Left colon (tissue), 2 donors: ENCODE data around the gene OMP. TPM values are rescaled to one million over a fixed set of nuclear protein-coding genes. Genes with fewer than 3 reads are reported as not detected.

ENCODE experiments used
- ATAC-seq: fragments of 200-7000 bp; cut with Tn5 transposase; one replicate; pipeline ENCODE4 v1.9.1; 2020; ENCODE audit warnings: mild to moderate bottlenecking, moderate library complexity
- DNase-seq, 2 donors: peaks; one replicate each; pipeline ENCODE4 v3.0.0-alpha.2; 2020
- intact Hi-C, 2 donors: fragments of 100-400 bp; cut with DNase I in 1 of 2; cut with micrococcal nuclease in 1 of 2; formaldehyde crosslinking; loops; one replicate each; pipeline versions ENCODE4 v1.11.2 to v1.14.0; 2022; cut with DNase I, micrococcal nuclease
- total RNA-seq, 2 donors: library from RNA; stranded (reverse); fragmentation: NEBNext Ultra II Directional; extraction: Animal tissue kit (Norgen Biotek cat#: 25700); gene quantifications; one replicate each; pipeline ENCODE4 v1.2.1, GENCODE V29; 2021
- donor health status: DM: no; HTN: no; CAD: no.
- donor health status: DM: yes; HTN: yes; CAD: no.

OMP gene
- total RNA-seq, 2 donors from 2014 or later, result 7.1 to 11.9 TPM

DNA sequence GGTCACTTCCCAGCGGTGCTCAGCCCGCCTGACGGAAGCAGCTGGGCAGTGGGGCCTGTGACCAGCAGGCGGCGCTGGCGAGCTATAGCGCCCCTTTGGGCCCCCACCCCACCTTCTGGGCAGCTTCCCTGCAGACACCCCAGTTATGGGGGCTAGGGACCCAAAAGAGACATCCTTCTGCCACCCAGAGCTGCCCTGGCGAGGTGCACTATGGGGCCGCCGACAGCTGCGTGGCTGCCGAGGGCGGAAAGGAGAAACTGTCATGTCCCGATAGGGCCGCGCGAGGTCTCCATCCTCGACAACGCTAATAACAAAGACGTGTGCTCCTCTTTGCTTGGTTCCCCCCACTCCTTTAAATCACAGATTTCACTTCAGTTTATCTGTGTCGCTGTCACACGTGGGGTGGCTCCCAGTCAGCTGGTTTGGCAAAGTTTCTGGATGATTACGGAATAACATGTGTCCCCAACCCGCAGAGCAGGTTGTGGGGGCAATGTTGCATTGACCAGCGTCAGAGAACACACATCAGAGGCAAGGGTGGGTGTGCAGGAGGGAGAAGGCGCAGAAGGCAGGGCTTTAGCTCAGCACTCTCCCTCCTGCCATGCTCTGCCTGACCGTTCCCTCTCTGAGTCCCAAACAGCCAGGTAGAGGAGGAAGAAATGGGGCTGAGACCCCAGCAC is 24.7 kb downstream of the OMP start:
- ATAC-seq (peak; percentile 68), DNase-seq (peak in 1 of 2 donors; percentile 77)
- intact Hi-C loops, result loop anchor here in 1 of 2 donors (5.0 kb wide), 2 partner anchors 60 to 420 kb away; no protein-coding TSS in a partner anchor

DNA sequence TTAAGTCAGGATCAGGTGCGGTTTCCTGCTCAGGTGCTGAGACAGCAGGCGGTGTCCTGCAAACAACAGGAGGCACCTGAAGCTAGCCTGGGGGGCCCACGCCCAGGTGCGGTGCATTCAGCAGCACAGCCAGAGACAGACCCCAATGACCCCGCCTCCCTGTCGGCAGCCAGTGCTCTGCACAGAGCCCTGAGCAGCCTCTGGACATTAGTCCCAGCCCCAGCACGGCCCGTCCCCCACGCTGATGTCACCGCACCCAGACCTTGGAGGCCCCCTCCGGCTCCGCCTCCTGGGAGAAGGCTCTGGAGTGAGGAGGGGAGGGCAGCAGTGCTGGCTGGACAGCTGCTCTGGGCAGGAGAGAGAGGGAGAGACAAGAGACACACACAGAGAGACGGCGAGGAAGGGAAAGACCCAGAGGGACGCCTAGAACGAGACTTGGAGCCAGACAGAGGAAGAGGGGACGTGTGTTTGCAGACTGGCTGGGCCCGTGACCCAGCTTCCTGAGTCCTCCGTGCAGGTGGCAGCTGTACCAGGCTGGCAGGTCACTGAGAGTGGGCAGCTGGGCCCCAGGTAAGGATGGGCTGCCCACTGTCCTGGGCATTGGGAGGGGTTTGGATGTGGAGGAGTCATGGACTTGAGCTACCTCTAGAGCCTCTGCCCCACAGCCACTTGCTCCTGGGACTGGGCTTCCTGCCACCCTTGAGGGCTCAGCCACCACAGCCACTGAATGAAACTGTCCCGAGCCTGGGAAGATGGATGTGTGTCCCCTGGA is 25.5 kb downstream of the OMP start, which contains the start of gene MYO7A:
Gene MYO7A (plus strand): TSS at position 327 of the 772 bp plus-strand sequence. CDS start 2,389 bp downstream, outside the sequence.
- DNase-seq (peak; percentile 63 to 66), ATAC-seq (peak; percentile 36)
- intact Hi-C loops, result loop anchor here in 1 of 2 donors (5.0 kb wide), 2 partner anchors 59 to 419 kb away; no protein-coding TSS in a partner anchor

DNA sequence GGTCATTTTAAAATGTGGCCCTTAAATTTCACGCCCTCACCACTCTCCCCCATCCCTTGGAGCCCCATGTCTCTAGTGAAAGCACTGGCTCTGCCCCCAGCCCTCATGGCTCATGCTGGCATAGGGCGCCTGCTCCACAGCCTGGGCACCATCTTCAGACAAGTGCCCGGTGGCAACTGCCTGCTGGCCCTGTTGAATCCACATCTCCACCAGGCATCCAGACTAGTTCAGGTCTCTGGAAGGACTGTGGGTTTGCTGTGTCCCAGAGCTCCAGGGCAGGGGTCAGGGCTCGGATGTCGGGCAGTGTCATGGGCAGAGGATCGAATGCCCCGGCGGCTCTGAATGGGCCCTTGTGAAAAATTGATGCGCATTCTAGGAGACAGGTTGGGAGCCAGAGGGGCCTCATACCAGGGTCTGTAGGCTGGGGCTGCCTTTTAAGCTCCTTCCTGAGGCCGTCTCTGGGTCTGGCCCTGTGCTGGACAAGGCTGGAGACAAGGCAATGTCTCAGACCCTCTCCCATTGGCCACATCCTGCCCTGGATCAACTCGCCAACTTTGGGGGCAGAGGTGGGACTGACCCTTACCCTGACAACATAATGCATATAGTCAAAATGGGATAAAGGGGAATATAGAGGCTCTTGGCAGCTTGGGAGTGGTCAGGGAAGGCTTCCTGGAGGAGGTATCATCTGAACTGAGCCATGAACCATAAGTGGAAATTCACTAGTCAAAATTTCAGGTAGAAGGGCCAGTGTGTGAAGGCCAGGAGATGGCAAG is 26.6 kb downstream of the OMP start:
- DNase-seq, result no peak
- ATAC-seq, result no peak
- intact Hi-C loops, result loop anchor here in 1 of 2 donors (5.0 kb wide), 2 partner anchors 58 to 418 kb away; no protein-coding TSS in a partner anchor

DNA sequence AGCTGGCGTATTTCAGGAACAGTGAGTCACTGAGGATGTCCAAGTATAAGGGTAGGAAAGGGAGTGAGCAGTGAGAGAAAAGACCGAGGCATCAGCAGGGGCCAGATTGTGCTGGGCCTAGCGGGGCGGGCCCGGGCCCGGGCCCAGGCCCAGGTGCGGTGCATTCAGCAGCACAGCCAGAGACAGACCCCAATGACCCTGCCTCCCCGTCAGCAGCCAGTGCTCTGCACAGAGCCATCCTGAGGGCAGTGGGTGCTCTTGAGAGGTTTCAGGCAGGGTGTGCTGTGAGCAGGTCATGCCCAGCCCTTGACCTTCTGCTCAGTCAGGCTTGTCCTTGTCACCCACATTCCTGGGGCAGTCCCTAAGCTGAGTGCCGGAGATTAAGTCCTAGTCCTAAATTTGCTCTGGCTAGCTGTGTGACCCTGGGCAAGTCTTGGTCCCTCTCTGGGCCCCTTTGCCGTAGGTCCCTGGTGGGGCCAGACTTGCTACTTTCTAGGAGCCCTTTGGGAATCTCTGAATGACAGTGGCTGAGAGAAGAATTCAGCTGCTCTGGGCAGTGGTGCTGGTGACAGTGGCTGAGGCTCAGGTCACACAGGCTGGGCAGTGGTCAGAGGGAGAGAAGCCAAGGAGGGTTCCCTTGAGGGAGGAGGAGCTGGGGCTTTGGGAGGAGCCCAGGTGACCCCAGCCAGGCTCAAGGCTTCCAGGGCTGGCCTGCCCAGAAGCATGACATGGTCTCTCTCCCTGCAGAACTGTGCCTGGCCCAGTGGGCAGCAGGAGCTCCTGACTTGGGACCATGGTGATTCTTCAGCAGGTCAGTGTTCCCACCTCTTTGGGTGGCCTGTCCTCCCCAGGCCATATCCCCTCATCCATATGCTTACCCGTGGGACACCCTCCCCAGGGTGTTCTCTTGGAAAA is 27.5 kb downstream of the OMP start:
- intact Hi-C loops, result loop anchor here (5.0 to 10.0 kb wide), 3 partner anchors 57 to 425 kb away; no protein-coding TSS in a partner anchor
- DNase-seq (no peak), ATAC-seq (no peak)

DNA sequence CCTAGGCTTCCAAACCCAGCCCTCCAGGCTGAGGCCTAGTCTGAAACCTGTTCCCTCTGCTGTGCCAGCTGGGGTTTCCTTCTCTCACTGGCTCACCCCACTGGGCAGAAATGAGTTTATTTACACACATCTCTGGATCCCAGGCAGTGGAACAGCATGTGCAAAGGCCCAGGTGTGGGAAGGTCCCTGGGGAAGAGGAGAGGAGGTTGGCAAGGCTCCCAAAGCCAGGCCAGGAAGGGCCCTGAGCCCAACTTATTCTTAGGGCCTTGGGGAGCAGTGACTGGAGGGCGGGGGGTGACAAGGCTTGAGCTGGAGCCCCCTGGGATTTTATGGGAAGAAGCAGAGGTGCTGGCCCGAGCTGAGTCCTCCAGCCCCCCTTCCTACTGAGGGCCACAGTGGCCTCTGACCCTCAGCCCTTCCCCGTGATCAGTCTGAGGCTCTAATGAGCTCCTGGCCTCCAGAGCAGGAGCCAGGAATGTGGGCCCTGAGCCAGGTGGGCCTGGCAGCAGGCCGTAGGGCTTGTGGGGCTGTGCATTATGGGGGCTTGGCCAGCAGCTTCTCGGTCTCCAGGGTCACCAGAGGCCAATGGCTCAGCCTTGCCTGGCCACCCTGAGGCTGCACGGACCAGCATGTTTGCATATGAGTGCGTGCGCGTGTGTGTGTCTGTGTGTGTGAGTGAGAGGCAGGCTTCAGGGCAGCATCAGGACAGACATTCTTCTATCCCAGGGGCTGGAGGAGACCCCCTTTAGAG is 28.3 kb downstream of the OMP start:
- DNase-seq (no peak), ATAC-seq (no peak)
- intact Hi-C loops, result loop anchor here in 1 of 2 donors (10.0 kb wide), 1 partner anchor 424 kb away; no protein-coding TSS in a partner anchor

DNA sequence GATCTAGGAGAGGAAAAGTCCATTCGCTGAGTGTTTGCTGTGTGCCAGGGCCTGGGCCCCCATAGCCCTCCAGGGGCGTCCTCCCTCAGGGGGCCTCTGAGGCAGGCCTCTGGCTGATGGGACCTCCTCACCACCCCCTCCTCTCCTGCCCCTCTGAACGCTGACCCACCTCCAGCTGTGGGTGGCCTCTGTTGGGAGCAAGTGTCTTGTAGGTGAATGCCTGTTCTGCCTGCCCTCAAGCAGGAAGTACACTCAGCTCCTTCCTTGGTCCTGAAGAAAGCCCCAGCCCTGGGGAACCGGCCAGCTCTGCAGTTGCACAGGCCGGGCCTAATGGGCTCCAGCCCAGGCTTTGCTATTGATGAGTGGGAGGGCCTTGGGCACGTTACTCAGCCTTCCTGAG is 28.9 kb downstream of the OMP start:
- intact Hi-C loops, result loop anchor here in 1 of 2 donors (10.0 kb wide), 1 partner anchor 423 kb away; no protein-coding TSS in a partner anchor
- ATAC-seq, result no peak

DNA sequence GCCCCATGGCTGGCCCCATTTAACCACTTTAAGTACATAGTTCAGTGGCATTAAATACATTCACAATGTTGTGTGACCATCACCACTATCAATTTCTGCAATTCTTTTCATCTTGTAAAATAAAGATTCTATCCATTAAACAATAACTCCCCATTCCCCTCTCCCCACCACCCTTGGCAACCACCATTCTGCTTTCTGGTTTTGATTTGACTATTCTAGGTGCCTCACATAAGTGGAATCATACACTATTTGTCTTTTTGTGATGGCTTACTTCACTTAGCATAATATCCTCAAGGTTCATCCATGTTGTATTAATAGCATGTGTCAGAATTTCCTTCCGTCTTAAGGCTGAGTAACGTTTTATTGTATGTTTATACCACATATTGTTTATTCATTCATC is 32.4 kb downstream of the OMP start:
- DNase-seq (no peak), ATAC-seq (no peak)
- intact Hi-C loops, result loop anchor here in 1 of 2 donors (10.0 kb wide), 1 partner anchor 420 kb away; no protein-coding TSS in a partner anchor

More for the DNA sequence above, 28.9 kb downstream of the OMP start:
- DNase-seq, result no peak

DNA sequence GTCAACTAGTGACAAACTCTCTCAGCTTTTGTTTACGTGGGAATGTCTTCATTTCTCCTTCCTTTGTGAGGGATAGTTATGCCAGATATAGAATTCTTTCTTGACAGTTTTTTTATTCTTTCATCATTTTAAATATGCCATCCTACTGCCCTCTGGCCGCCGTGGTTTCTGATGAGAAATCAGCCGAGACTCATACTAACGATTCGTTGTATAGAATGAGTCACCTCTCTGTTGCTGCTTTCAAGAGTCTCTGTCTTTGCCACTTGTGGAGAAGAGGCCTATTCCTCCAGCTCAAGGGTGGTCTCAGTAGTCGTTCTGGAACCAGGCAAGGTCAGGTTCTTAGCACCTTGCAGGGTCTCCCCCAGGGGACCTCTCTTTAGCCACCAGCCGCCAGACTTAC is 33.4 kb downstream of the OMP start:
- DNase-seq (no peak), ATAC-seq (no peak)
- intact Hi-C loops, result loop anchor here in 1 of 2 donors (10.0 kb wide), 1 partner anchor 419 kb away; no protein-coding TSS in a partner anchor

DNA sequence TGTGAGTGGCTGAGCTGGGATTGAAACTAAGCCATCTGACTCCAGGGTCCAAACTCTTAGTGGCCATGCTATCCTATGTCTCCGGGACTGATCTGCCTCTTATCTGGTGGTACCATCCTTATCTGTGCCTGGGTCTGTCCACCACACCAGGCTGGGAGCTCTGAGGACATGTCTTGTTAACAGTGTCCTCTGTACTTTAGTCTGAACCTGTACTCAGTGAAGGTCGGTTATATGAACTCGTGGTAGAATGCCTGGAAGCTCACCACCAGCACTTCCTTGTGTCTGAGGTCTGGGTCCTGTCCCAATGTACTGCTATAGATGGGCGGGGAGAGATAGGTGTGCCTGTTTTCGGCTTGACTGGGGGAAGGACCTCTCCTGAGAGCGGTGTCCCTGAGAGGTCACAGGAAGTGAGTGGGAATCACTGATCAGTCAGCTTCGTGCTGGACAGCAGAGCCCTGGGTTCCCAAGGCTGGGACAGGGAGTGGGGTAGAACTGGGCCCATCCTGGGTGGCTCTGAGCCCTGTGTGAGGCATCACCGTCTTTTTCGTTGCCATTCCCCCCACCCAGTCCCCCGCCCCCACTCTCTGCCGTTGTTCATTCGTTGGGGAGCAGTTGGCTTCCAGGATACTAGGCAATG is 34.3 kb downstream of the OMP start:
- no peak for DNase-seq
- peak; percentile 83 for ATAC-seq
- intact Hi-C loops, result loop anchor here in 1 of 2 donors (10.0 kb wide), 1 partner anchor 418 kb away; no protein-coding TSS in a partner anchor

DNA sequence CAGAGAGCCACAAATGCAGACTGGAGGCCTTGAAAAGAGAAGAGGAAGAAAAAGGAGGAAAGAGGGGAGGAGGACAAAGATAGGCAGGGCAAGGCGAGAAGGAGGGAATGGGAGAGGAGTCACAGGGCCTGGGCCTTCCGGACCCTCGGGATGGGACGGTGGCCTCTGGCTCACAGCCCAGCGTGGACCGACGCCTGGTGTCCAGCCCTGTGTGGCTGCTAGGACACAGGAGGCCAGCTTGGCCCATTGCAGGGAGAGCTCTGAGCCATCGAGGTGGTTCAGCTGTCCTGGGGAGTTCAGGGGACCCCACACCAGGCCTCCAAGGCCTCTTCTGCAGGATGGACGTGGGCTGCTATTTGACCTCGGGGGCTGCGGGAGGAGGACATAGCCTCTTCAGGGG is 34.8 kb downstream of the OMP start:
- DNase-seq, result no peak
- no peak for ATAC-seq
- intact Hi-C loops, result loop anchor here in 1 of 2 donors (10.0 kb wide), 1 partner anchor 417 kb away; no protein-coding TSS in a partner anchor

DNA sequence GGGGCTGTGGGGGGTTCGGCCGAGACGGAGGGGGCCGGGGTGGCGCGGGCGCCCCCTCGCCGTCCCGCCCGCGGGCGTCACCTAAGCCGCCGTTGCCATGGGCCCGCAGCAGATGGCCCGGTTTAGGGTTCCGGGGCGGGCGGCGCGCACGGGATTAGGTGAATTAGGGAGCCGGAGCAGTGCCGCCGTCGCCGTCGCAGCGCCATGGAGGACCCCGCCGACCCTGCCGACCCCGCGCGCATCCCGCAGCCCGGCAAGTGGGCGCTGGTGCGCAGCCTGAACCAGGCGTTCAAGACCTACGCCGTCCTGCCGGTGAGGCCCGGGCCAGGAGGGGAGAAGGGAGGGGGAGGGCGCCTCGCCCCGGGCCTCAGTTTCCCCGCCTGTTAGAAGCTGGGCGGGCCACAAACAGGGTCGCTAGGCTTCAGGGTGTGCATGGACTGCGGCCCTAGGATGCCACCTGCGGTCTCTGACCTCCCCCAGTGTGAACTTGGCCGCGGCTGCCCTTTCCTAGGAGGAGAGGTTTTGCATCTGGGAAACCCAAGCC is 35.5 kb downstream of the OMP start:
- no peak for DNase-seq
- no peak for ATAC-seq
- intact Hi-C loops, result loop anchor here in 1 of 2 donors (10.0 kb wide), 1 partner anchor 417 kb away; no protein-coding TSS in a partner anchor

DNA sequence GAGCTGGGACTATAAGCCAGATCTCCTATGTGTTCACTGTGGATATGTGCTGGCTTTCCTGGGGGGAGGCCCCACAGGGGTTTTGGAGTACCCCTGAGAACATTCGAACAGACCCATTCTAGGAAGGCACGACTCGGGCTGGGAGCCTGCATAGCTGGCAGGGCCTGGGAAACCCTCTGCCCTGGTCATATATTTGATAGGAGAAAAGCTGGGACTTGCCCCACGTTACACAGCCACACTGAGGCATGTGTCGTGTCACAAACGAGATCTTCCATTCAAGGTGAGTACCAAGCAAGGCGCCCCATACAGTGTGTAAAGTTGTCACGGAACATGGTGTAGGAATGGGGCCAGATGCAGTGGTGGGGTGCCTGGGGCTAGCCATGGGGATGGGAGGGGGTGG is 36.6 kb downstream of the OMP start:
- intact Hi-C loops, result loop anchor here in 1 of 2 donors (10.0 kb wide), 1 partner anchor 416 kb away; no protein-coding TSS in a partner anchor
- ATAC-seq (no peak), DNase-seq (no peak)

DNA sequence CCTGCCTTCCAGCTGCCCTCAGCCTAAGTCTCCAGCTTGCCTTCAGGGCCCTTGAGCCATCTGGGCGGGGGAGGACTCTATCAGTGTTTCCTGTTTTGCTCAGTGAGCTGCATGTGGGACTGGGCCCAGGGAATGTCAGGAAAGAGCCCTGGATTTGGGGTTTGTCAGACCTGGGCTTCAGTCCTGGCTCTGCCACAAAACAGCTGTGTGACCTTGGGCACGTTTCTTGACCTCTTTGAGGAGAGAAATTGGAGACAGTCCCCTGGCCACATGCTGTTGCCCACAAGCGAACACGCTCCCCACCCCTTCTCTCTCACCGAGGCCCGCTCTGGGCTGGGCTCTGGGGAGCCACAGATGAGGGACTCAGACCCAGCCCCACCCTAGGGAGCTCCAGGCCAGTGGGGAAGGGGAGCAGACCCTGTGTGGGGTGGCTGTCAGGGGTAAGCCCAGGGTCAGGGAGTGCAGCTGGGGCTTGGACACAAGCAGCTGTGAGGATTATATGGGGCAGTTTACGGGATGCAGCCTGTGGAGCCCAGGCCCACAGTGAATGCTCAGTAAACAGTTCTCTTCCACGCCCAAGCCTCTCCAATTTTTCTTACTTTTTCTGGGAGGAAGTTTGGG is 37.7 kb downstream of the OMP start:
- ATAC-seq (no peak), DNase-seq (no peak)
- intact Hi-C loops, result no loop called here

DNA sequence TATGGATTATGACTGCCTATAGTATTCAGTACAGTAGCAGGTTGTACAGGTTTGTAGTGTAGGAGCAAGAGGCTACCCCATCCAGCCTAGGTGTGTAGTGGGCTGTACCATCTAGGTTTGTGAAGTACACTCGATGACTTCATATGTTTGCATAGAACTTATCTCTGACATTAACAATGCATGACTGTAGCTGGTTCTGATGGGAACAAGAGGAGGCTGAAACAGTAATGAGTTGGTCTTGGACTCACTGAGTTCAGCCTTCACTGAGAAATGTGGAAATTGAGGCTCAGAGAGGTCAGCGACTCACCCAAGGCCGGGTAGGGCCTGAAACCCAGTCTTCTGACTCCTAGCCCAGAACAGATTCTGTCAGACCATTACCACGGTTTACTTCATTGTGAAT is 38.4 kb downstream of the OMP start:
- intact Hi-C loops, result no loop called here
- DNase-seq (no peak), ATAC-seq (peak; percentile 61)

DNA sequence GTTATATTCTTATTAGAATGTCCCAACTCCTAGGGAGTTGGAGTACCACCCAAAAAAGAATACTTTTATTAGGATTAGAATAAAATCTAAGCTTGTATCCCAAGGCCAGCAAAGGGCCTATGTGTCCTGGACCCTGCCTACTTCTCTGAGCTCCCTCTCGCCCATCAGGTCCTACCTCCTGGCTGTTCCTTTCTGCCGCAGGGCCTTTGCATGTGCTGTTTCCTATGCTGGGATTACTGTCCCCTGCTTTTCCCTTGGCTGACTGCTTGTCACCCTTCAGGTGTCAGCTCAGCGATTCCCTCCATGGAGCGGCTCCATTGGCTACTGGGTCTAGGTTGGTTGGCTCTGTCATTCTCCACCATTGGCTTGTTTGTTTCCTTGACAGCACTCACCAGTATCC is 38.8 kb downstream of the OMP start:
- ATAC-seq (no peak), DNase-seq (no peak)
- intact Hi-C loops, result no loop called here
